AG10803 (cell line): Measurements from ENCODE around the gene NUP35.
"Not testable (repeated sequence)": the region's sequence is repeated elsewhere in the genome, so short reads cannot be mapped to it uniquely, and the experiment has no call there.

Experiments
- DNase-seq: peaks from one replicate; pipeline ENCODE4 v3.0.0; 2010; ENCODE audit warnings: low read depth
- H3K4me3 ChIP-seq: 2 replicates; pipeline ENCODE4 v1.5.1; 2011; ENCODE audit warnings: mild to moderate bottlenecking, low read length, control low read depth
- CTCF ChIP-seq: conservative IDR thresholded peaks from 2 replicates; pipeline ENCODE4 v1.5.1; 2011; ENCODE audit warnings: mild to moderate bottlenecking, low read length, control low read depth, inconsistent platforms

Gene NUP35

GRCh38 chr2:183134016-183134415, 9.8 kb downstream of the NUP35 start:
- no peak overlapping the region for H3K4me3 ChIP-seq
- no peak for DNase-seq
- no peak for TF ChIP-seq CTCF

- TF ChIP-seq CTCF, result no peak
- H3K4me3 ChIP-seq, result no peak overlapping the region
- DNase-seq, result no peak
Measured at GRCh38 chr2:183148955-183149354, 24.7 kb downstream of the NUP35 start.

- no peak for TF ChIP-seq CTCF
- peak; percentile 82 for DNase-seq
- no peak overlapping the region for H3K4me3 ChIP-seq
Measured at GRCh38 chr2:183149489-183149888, 25.2 kb downstream of the NUP35 start.

- DNase-seq, H3K4me3 ChIP-seq: not testable (repeated sequence)
Measured at GRCh38 chr2:183152280-183152679, 28.0 kb downstream of the NUP35 start.

GRCh38 chr2:183153967-183154366, 29.7 kb downstream of the NUP35 start:
- H3K4me3 ChIP-seq, result no peak overlapping the region
- DNase-seq, result no peak
- TF ChIP-seq CTCF, result no peak

- H3K4me3 ChIP-seq, DNase-seq: not testable (repeated sequence)
Measured at GRCh38 chr2:183154772-183155171, 30.5 kb downstream of the NUP35 start.

GRCh38 chr2:183157131-183157530, 32.9 kb downstream of the NUP35 start:
- TF ChIP-seq CTCF, result no peak
- no peak overlapping the region for H3K4me3 ChIP-seq
- DNase-seq, result no peak

- TF ChIP-seq CTCF, result no peak
- H3K4me3 ChIP-seq, result no peak overlapping the region
- peak; percentile 14 for DNase-seq
Measured at GRCh38 chr2:183162362-183162761, 38.1 kb downstream of the NUP35 start.
